CD4-positive, CD25-positive, alpha-beta regulatory T cell (primary cell): ENCODE results near the gene ZMYM2. TPM values are rescaled to one million over a fixed set of nuclear protein-coding genes. Genes with fewer than 3 reads are reported as not detected.
A peak's percentile ranks its signal among the peaks of the same experiment; 100 is the strongest.

Source experiments
- ATAC-seq, 2 donors: fragments of 150-1000 bp; cut with Tn5 transposase; one replicate each; pipeline ENCODE4 v1.10.0; 2021; ENCODE audit warnings: low read depth in 2 of 2, moderate number of reproducible peaks in 2 of 2, moderate library complexity in 1 of 2
- DNase-seq, 3 donors: peaks; one replicate each; pipeline versions ENCODE4 v3.0.0 to v3.0.0-alpha.2; 2012 to 2022; ENCODE audit warnings: mixed read lengths in 1 of 3
- H3K27ac ChIP-seq: one replicate; pipeline ENCODE4 v1.7.0; 2013; ENCODE audit warnings: mild to moderate bottlenecking, low read length; ENCODE audit not compliant: insufficient read depth, poor library complexity, severe bottlenecking
- H3K27me3 ChIP-seq: one replicate; pipeline ENCODE4 v1.7.0; 2013; ENCODE audit warnings: low read length; ENCODE audit not compliant: control insufficient read depth, insufficient read depth
- H3K36me3 ChIP-seq: one replicate; pipeline ENCODE4 v1.7.0; 2013; ENCODE audit warnings: mild to moderate bottlenecking, low read length, moderate library complexity; ENCODE audit not compliant: control insufficient read depth, insufficient read depth
- H3K4me1 ChIP-seq: 2 replicates; pipeline ENCODE4 v1.7.0; 2013; ENCODE audit warnings: mild to moderate bottlenecking, low read length; ENCODE audit not compliant: insufficient read depth, control insufficient read depth, poor library complexity, severe bottlenecking
- H3K4me3 ChIP-seq: one replicate; pipeline ENCODE4 v1.7.0; 2013; ENCODE audit warnings: low read depth, mild to moderate bottlenecking, low read length, moderate library complexity
- H3K9me3 ChIP-seq, 2 experiments: 1 replicate in 1 of 2; 2 replicates in 1 of 2; pipeline ENCODE4 v1.7.0; 2013; ENCODE audit warnings: low read length in 2 of 2, mild to moderate bottlenecking in 1 of 2, moderate library complexity in 1 of 2; ENCODE audit not compliant: control insufficient read depth in 2 of 2
- H3K27ac Mint-ChIP-seq, 3 donors: one replicate each; pipeline ENCODE4 v1.8.0; 2020 to 2022; ENCODE audit warnings: mild to moderate bottlenecking in 3 of 3, mixed read lengths in 3 of 3, moderate library complexity in 2 of 3
- H3K27me3 Mint-ChIP-seq: one replicate; pipeline ENCODE4 v1.8.0; 2022; ENCODE audit warnings: mild to moderate bottlenecking, mixed read lengths
- H3K36me3 Mint-ChIP-seq: one replicate; pipeline ENCODE4 v1.8.0; 2020; ENCODE audit warnings: mixed read lengths
- H3K4me1 Mint-ChIP-seq, 4 donors: one replicate each; pipeline ENCODE4 v1.8.0; 2020 to 2022; ENCODE audit warnings: mixed read lengths in 4 of 4, mild to moderate bottlenecking in 1 of 4
- H3K4me3 Mint-ChIP-seq, 4 donors: one replicate each; pipeline ENCODE4 v1.8.0; 2020 to 2022; ENCODE audit warnings: mild to moderate bottlenecking in 4 of 4, mixed read lengths in 4 of 4, moderate library complexity in 3 of 4
- H3K9me3 Mint-ChIP-seq, 7 donors: one replicate each; pipeline ENCODE4 v1.8.0; 2020 to 2022; ENCODE audit warnings: mixed read lengths in 7 of 7, mild to moderate bottlenecking in 3 of 7, moderate library complexity in 2 of 7
- polyA plus RNA-seq, 4 donors: library from polyadenylated mRNA; unstranded; fragments of 300-500 nt; fragmentation: Illumina TruSeq; gene quantifications; one replicate each; pipeline ENCODE4 v1.2.3, GENCODE V29; 2021
- total RNA-seq: library from RNA; stranded (reverse); gene quantifications from one replicate; pipeline ENCODE4 v1.2.3, GENCODE V29; 2022

Gene ZMYM2
- total and polyA plus RNA-seq, 5 donors from 2014 or later, result 11.0 to 112 (median 13.9) TPM

- Histone ChIP-seq H3K4me1 (no peaks in the 10 kb centered on the region), H3K4me3 (no peak overlapping the region), H3K27ac (no peak overlapping the region), H3K27me3 (peaks cover 25% of the 10 kb centered on the region), H3K36me3 (no peaks in the 10 kb centered on the region), H3K9me3 (no peaks in the 10 kb centered on the region)
- DNase-seq (no peak), ATAC-seq (no peak)
- Mint-ChIP-seq H3K27me3 (peaks cover 38% of the 10 kb centered on the region), H3K27ac (no peak overlapping the region), H3K4me3 (no peak overlapping the region), H3K4me1 (peaks cover 0 to 7% (median 0%) of the 10 kb centered on the region in 4 donors), H3K9me3 (no peaks in the 10 kb centered on the region), H3K36me3 (no peaks in the 10 kb centered on the region)
These were observed 143.2 kb downstream of the ZMYM2 start for GRCh38 chr13:20101467-20102316.

DNA sequence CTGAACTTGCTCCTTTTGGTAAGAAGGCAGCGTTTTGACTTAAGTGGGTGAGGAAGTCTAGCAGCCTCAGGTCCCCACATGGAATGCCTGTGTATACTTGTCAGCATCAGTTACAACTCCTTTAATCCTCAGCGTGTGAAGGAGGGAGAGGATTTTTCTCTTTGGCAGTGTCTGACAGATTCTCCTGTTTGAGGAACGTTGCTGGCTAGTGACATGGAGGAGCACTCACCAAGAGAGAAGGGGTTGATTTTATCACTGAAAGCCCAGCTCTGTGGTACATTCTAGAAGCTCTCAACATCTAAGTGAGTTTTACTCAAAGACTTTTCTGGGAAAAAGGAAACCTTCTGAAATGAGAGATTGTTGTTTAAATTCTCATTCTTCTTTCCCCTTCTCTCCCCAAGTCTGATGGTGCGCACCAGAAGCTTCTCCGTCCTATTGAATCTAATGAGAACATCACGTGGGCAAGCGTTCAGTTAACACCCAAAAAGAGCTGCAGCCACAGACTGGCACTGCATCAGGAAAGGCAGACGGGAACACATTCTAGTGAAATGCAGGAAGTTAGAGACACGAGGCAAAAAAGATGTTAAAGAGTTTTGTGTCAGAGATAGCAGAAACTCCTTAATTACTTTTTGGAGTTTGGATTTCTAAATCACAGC lies 144.1 kb downstream of the ZMYM2 start:
- Mint-ChIP-seq H3K27me3 (peaks cover 44% of the 10 kb centered on the region), H3K4me1 (peaks cover 0 to 7% (median 0%) of the 10 kb centered on the region in 4 donors), H3K4me3 (no peak overlapping the region), H3K9me3 (no peaks in the 10 kb centered on the region), H3K36me3 (no peaks in the 10 kb centered on the region), H3K27ac (no peak overlapping the region)
- Histone ChIP-seq H3K4me1 (no peaks in the 10 kb centered on the region), H3K4me3 (no peak overlapping the region), H3K36me3 (no peaks in the 10 kb centered on the region), H3K9me3 (no peaks in the 10 kb centered on the region), H3K27me3 (peaks cover 23% of the 10 kb centered on the region), H3K27ac (no peak overlapping the region)
- no peak for DNase-seq
- no peak for ATAC-seq

DNA sequence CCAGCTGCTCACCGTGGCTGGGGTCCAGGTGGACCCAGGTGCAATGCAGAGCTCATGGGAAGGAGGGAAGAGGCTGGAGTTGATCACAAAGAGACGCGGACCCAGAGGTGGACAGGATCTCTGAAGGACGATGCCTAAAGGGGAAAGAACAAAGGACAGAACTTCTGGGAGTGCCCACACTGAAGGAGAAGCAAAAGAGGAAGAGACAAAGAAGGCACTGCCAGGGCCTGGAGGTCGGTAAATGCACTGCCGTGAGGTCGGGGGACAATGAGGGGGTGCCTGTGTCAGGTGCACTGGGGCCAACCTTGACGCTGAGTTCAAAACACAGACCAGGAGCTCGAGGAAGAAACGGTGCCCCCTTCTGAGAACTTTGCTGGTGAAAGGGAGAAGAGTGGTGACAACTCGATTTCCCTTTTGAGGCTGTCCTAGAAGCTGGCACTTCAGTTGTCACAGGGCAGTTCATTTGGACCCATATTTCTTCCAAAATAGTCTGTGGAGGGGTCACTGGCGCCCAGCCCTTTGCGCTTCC lies 146.7 kb downstream of the ZMYM2 start:
- H3K27me3 Mint-ChIP-seq, result peaks cover 25% of the 10 kb centered on the region
- Histone ChIP-seq H3K9me3 (no peaks in the 10 kb centered on the region), H3K4me1 (no peaks in the 10 kb centered on the region)

GRCh38 chr13:20106742-20107141 lies 148.2 kb downstream of the ZMYM2 start:
- no peaks in the 10 kb centered on the region for H3K9me3 Mint-ChIP-seq
- Histone ChIP-seq H3K36me3 (no peaks in the 10 kb centered on the region), H3K9me3 (no peaks in the 10 kb centered on the region), H3K27ac (no peak overlapping the region), H3K27me3 (peaks cover 17% of the 10 kb centered on the region), H3K4me1 (no peaks in the 10 kb centered on the region), H3K4me3 (no peak overlapping the region)
- H3K4me1 Mint-ChIP-seq, result peaks cover 0 to 5% (median 0%) of the 10 kb centered on the region in 4 donors
- H3K27ac Mint-ChIP-seq, result no peak overlapping the region
- H3K36me3 Mint-ChIP-seq, result no peaks in the 10 kb centered on the region
- ATAC-seq (no peak), DNase-seq (no peak)
- no peak overlapping the region for H3K4me3 Mint-ChIP-seq
- peaks cover 26% of the 10 kb centered on the region for H3K27me3 Mint-ChIP-seq

More for the DNA sequence above, 146.7 kb downstream of the ZMYM2 start:
- Mint-ChIP-seq H3K4me3 (peak overlapping the region in 1 of 4 donors; percentile 22), H3K27ac (no peak overlapping the region), H3K36me3 (no peaks in the 10 kb centered on the region), H3K9me3 (no peaks in the 10 kb centered on the region), H3K4me1 (peaks cover 0 to 7% (median 0%) of the 10 kb centered on the region in 4 donors)
- DNase-seq, result no peak
- Histone ChIP-seq H3K27ac (no peak overlapping the region), H3K4me3 (no peak overlapping the region), H3K27me3 (peaks cover 17% of the 10 kb centered on the region), H3K36me3 (no peaks in the 10 kb centered on the region)
- no peak for ATAC-seq

- Mint-ChIP-seq H3K36me3 (no peaks in the 10 kb centered on the region), H3K27ac (no peak overlapping the region), H3K4me1 (no peaks in the 10 kb centered on the region), H3K9me3 (peaks cover 0 to 2% (median 0%) of the 10 kb centered on the region in 7 donors), H3K27me3 (peaks cover 12% of the 10 kb centered on the region), H3K4me3 (no peak overlapping the region)
- Histone ChIP-seq H3K27ac (no peak overlapping the region), H3K4me3 (no peak overlapping the region), H3K9me3 (no peaks in the 10 kb centered on the region), H3K36me3 (no peaks in the 10 kb centered on the region), H3K4me1 (no peaks in the 10 kb centered on the region), H3K27me3 (peaks cover 6% of the 10 kb centered on the region)
- no peak for ATAC-seq
- no peak for DNase-seq
These were observed 150.5 kb downstream of the ZMYM2 start for GRCh38 chr13:20109037-20109436.

GRCh38 chr13:20114066-20114610 lies 155.6 kb downstream of the ZMYM2 start:
- H3K27me3 ChIP-seq, result no peaks in the 10 kb centered on the region
- ATAC-seq (no peak), DNase-seq (no peak)
- peaks cover 6% of the 10 kb centered on the region for H3K4me1 ChIP-seq
- no peak overlapping the region for H3K4me3 Mint-ChIP-seq
- no peaks in the 10 kb centered on the region for H3K36me3 Mint-ChIP-seq
- no peak overlapping the region for H3K4me3 ChIP-seq
- H3K27ac ChIP-seq, result no peak overlapping the region
- H3K27ac Mint-ChIP-seq, result peak overlapping the region in 1 of 3 donors; percentile 43
- H3K4me1 Mint-ChIP-seq, result peaks cover 0 to 3% (median 2%) of the 10 kb centered on the region in 4 donors
- H3K9me3 ChIP-seq, result no peaks in the 10 kb centered on the region
- no peaks in the 10 kb centered on the region for H3K36me3 ChIP-seq
- peaks cover 0 to 2% (median 0%) of the 10 kb centered on the region in 7 donors for H3K9me3 Mint-ChIP-seq
- peaks cover 7% of the 10 kb centered on the region for H3K27me3 Mint-ChIP-seq

DNA sequence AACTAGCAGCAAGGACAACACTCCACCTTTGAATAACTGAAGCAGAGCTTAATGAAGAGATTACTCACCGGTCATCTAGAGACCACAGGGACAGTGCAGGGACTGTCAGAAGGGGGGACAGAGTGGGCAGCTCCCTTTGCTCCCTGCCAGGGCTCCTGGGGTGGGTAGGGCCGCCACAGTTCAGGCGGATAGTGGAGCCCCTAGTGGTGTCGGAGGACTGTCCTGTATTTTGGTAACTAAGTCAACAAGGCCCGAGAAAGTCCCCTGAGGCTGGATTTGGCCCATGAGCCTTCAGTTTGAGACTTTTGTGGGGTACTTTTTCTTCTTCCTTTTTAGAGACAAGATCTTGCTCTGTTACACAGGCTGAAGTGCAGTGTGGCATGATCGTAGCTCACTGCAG lies 157.7 kb downstream of the ZMYM2 start:
- no peaks in the 10 kb centered on the region for H3K27me3 ChIP-seq
- peaks cover 13% of the 10 kb centered on the region for H3K4me1 ChIP-seq
- H3K27ac ChIP-seq, result no peak overlapping the region
- no peak for ATAC-seq
- Mint-ChIP-seq H3K27ac (no peak overlapping the region), H3K9me3 (peaks cover 0 to 5% (median 0%) of the 10 kb centered on the region in 7 donors), H3K27me3 (peaks cover 6% of the 10 kb centered on the region), H3K36me3 (no peaks in the 10 kb centered on the region), H3K4me1 (peaks cover 0 to 20% (median 14%) of the 10 kb centered on the region in 4 donors), H3K4me3 (peak overlapping the region in 3 of 4 donors; percentile 39 to 73 (median 43))
- H3K9me3 ChIP-seq, result no peaks in the 10 kb centered on the region
- H3K4me3 ChIP-seq, result no peak overlapping the region
- H3K36me3 ChIP-seq, result no peaks in the 10 kb centered on the region
- DNase-seq, result no peak
